ENCODE measurements around the gene CENPF.
"Not testable (repeated sequence)": the region's sequence is repeated elsewhere in the genome, so short reads cannot be mapped to it uniquely, and the experiment has no call there.

CENPF gene

DNA sequence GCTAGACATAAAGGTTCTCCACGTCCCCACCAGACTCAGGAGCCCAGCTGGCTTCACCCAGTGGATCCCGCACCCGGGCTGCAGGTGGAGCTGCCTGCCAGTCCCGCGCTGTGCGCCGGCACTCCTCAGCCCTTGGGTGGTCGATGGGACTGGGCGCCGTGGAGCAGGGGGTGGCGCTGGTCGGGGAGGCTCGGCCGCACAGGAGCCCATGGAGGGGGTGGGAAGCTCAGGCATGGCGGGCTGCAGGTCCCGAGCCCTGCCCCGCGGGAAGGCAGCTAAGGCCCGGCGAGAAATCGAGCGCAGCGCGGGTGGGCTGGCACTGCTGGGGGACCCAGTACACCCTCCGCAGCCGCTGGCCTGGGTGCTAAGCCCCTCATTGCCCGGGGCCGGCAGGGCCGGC lies 70.0 kb downstream of the CENPF start:
- H3K36me3 Mint-ChIP-seq (ENCODE audit: low read depth); H3K27me3 Mint-ChIP-seq; H3K4me3 Mint-ChIP-seq; H3K4me1 Mint-ChIP-seq (ENCODE audit: low read depth); H3K27ac Mint-ChIP-seq; H3K9me3 Mint-ChIP-seq; intact Hi-C loops (cut with micrococcal nuclease): not testable (repeated sequence)

DNA sequence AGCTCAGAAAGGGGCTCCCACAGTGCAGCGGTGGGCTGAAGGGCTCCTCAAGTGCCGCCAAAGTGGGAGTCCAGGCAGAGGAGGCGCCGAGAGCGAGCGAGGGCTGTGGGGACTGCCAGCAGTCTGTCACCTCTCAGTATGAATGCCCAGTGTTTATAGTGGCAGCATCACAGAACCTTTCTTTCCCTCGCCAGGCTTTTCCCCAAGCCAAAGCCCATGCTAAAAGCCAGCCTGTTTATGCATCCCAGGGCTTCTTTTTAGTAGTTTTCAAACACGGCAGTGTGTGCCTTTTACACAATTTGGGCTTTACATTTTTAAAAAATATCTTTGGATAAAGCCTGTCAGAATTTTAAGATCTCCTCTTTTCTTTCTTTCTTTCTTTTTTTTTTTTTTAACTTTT lies 70.6 kb downstream of the CENPF start:
- H3K9me3 Mint-ChIP-seq, result no peaks in the 10 kb centered on the region
- peaks cover 6% of the 10 kb centered on the region for H3K36me3 Mint-ChIP-seq (ENCODE audit: low read depth)
- no peak overlapping the region for H3K4me3 Mint-ChIP-seq
- H3K27me3 Mint-ChIP-seq, result peaks cover 1% of the 10 kb centered on the region
- no peak overlapping the region for H3K27ac Mint-ChIP-seq
- intact Hi-C loops (cut with micrococcal nuclease), result no loop called here
- no peaks in the 10 kb centered on the region for H3K4me1 Mint-ChIP-seq (ENCODE audit: low read depth)

DNA sequence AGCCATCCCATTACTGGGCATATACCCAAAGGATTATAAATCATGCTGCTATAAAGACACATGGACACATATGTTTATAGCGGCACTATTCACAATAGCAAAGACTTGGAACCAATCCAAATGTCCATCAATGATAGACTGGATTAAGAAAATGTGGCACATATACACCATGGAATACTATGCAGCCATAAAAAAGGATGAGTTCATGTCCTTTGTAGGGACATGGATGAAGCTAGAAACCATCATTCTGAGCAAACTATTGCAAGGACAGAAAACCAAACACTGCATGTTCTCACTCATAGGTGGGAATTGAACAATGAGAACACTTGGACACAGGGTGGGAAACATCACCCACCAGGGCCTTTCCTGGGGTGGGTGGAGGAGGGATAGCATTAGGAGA lies 72.5 kb downstream of the CENPF start:
- H3K36me3 Mint-ChIP-seq (ENCODE audit: low read depth); H3K4me3 Mint-ChIP-seq; H3K4me1 Mint-ChIP-seq (ENCODE audit: low read depth); H3K9me3 Mint-ChIP-seq; H3K27me3 Mint-ChIP-seq; H3K27ac Mint-ChIP-seq; intact Hi-C loops (cut with micrococcal nuclease): not testable (repeated sequence)

DNA sequence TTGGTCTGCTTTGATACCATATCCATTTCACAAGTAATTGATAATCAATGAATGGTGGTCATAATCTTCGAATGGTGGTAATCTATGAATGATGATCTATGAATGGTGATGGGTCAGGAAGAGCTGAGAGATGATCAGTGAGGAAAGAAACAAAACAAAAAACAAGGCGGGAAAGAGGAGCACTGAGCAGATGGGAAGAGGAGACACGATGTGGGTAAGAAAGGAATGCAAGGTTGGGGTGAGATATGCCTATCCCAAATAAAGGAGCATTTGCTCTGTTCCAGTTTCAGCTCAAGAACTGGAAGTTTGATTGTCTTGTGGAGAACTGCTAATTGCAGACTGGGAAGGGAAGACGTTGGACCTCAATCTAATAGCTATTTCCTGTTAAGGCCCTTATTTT lies 73.8 kb downstream of the CENPF start:
- peaks cover 6% of the 10 kb centered on the region for H3K36me3 Mint-ChIP-seq (ENCODE audit: low read depth)
- no peaks in the 10 kb centered on the region for H3K4me1 Mint-ChIP-seq (ENCODE audit: low read depth)
- intact Hi-C loops (cut with micrococcal nuclease), result no loop called here
- no peak overlapping the region for H3K4me3 Mint-ChIP-seq
- peaks cover 9% of the 10 kb centered on the region for H3K9me3 Mint-ChIP-seq
- no peak overlapping the region for H3K27ac Mint-ChIP-seq
- peaks cover 1% of the 10 kb centered on the region for H3K27me3 Mint-ChIP-seq

DNA sequence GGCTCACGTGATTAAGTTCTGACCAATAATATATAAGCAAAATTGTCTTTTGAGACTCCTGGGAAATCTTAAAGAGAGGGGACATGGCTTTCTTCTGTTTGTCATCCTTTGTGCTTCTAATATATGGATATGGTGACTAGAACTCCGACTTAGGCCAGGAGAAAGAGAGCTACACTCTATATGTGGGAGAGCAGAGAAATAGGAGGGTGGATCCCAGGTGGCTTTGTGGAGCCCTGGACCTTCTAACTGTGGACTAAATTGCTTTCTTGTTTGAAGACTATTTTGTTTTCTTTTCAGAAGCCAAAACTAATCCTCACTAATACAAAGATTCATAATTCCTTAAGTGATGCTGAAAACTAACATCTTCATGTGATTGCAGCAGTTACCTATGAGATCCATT lies 75.0 kb downstream of the CENPF start:
- Mint-ChIP-seq H3K27me3 (peaks cover under 1% of the 10 kb centered on the region), H3K9me3 (peaks cover 9% of the 10 kb centered on the region), H3K36me3 (ENCODE audit: low read depth) (no peaks in the 10 kb centered on the region), H3K4me3 (no peak overlapping the region), H3K27ac (no peak overlapping the region), H3K4me1 (ENCODE audit: low read depth) (no peaks in the 10 kb centered on the region)
- intact Hi-C loops (cut with micrococcal nuclease), result no loop called here

DNA sequence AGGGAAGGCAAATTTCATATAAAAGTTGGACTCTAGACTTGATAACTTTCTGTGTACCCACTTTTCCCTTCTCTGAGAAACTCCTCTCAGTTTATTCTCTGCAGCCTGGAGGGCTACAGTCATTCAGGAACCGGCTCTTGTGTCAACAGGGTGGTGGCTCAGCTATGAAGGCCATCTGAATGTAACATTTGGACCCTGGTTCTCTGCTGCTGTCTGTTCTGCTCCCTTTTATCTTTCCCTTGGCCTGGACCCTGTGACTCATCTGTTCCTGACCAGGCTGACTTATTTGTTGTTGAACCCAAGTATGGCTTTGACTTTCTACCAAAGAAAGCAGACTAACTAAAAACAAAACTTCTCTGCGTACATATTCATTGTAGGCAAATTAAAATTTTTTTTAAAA lies 75.4 kb downstream of the CENPF start:
- intact Hi-C loops (cut with micrococcal nuclease), result no loop called here
- Mint-ChIP-seq H3K36me3 (ENCODE audit: low read depth) (no peaks in the 10 kb centered on the region), H3K27me3 (no peaks in the 10 kb centered on the region), H3K4me1 (ENCODE audit: low read depth) (no peaks in the 10 kb centered on the region), H3K27ac (no peak overlapping the region), H3K9me3 (peaks cover 9% of the 10 kb centered on the region), H3K4me3 (no peak overlapping the region)

DNA sequence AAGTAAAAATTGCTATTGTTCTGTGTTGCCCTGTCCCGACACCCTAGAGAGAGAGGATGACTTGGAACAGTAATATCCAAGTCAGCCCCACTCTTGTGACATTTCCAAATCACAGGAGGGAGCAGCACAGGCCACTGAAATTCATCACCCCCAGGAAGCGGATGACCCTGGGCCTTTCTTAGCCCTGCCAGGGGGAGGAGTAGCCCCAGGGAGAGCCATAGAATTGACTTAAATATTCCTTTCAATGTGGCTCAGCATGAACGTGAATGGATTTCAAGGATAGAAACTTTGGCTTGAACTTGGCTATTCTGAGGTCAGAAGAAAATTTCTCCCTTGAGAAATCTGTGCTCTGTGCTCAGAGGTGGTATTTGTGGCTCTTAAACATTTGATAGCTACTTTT lies 80.6 kb downstream of the CENPF start:
- H3K36me3 Mint-ChIP-seq (ENCODE audit: low read depth), result no peaks in the 10 kb centered on the region
- peaks cover 9% of the 10 kb centered on the region for H3K9me3 Mint-ChIP-seq
- intact Hi-C loops (cut with micrococcal nuclease), result no loop called here
- no peak overlapping the region for H3K4me3 Mint-ChIP-seq
- H3K27ac Mint-ChIP-seq, result no peak overlapping the region
- H3K4me1 Mint-ChIP-seq (ENCODE audit: low read depth), result no peaks in the 10 kb centered on the region
- H3K27me3 Mint-ChIP-seq, result no peaks in the 10 kb centered on the region

DNA sequence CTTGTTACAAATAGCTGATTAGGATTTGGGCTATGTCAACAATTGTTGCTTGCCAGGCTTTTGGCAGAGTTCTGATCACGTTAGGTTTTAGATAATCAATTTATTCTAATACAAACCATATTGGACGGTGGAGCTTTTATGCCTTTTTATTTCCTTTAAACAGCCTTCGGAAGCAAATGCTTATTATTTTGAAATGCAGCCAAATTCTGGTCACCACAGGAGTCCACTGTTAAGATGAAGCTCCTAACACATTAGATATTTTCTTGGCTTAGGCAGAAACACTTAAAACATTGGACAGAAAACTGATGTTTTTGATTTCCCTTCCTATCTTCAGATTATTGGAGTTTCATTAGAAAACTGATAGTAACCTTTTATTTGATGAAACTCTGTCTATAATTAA lies 82.9 kb downstream of the CENPF start:
- H3K27me3 Mint-ChIP-seq, result no peaks in the 10 kb centered on the region
- no peak overlapping the region for H3K4me3 Mint-ChIP-seq
- intact Hi-C loops (cut with micrococcal nuclease), result no loop called here
- no peaks in the 10 kb centered on the region for H3K9me3 Mint-ChIP-seq
- H3K27ac Mint-ChIP-seq, result no peak overlapping the region
- no peaks in the 10 kb centered on the region for H3K4me1 Mint-ChIP-seq (ENCODE audit: low read depth)
- H3K36me3 Mint-ChIP-seq (ENCODE audit: low read depth), result no peaks in the 10 kb centered on the region

DNA sequence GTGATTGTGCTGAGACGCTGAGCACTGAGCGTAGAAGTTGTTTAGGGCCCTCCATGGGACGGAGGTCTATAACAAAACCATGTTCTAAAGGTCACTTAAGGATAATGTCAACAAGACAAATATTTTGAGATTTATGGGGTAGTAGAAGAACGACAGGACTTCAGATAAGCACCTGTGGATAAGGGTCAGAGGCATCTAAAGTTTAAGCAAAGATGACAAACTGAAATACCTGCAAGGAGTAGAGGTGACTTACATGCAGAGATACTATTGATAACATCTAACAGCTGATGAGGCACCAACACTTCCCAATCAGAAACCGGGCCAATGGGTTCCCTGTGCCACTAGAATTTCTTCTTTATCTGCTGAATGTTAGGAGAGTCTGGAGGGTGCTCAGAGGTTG lies 83.5 kb downstream of the CENPF start:
- intact Hi-C loops (cut with micrococcal nuclease), result no loop called here
- no peak overlapping the region for H3K4me3 Mint-ChIP-seq

DNA sequence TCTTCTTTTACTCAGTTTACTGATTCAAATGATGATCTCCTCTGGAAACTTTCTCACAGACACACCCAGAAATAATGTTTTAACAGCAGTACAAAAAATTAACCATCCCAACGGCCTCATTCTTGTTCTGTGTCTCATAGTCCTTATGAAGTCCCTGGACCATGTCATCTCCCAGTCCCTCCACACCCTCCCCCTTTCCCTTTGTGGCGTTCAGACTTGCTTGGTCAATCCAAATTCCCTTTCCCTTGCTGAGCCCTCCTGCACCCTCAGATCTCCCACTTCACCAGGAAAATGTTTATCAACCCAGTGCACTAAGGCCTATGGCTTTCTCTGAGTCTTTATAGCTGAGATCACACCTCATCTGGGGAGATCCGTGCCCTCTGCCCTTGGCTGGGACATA lies 85.9 kb downstream of the CENPF start:
- Mint-ChIP-seq H3K36me3 (ENCODE audit: low read depth) (no peaks in the 10 kb centered on the region), H3K9me3 (no peaks in the 10 kb centered on the region), H3K4me1 (ENCODE audit: low read depth) (no peaks in the 10 kb centered on the region), H3K27me3 (no peaks in the 10 kb centered on the region), H3K27ac (no peak overlapping the region), H3K4me3 (no peak overlapping the region)
- intact Hi-C loops (cut with micrococcal nuclease), result no loop called here

More for the DNA sequence above, 83.5 kb downstream of the CENPF start:
- no peaks in the 10 kb centered on the region for H3K27me3 Mint-ChIP-seq
- no peaks in the 10 kb centered on the region for H3K9me3 Mint-ChIP-seq
- no peak overlapping the region for H3K27ac Mint-ChIP-seq
- no peaks in the 10 kb centered on the region for H3K4me1 Mint-ChIP-seq (ENCODE audit: low read depth)
- H3K36me3 Mint-ChIP-seq (ENCODE audit: low read depth), result no peaks in the 10 kb centered on the region

DNA sequence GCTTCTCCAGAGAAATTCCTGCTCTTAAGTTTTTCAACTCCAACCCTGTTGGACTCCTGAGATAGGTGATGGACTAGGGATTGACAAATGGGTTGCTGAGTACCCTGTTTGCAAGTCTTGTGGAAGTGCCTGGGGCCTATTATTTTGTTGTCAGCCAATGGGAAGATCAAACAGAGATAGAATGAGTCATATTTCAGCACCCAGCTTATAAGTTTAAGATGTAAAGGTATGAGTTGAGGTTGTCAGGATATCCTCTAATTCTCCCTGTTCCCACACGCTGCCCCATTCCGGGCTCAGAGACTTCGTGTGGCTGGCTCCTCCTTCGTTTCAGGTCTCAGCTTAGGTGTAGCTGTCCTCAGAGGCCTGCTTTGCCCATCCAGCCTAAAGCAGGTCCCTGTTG lies 91.8 kb downstream of the CENPF start:
- H3K9me3 Mint-ChIP-seq, result no peaks in the 10 kb centered on the region
- H3K4me3 Mint-ChIP-seq, result no peak overlapping the region
- no peaks in the 10 kb centered on the region for H3K4me1 Mint-ChIP-seq (ENCODE audit: low read depth)
- no peaks in the 10 kb centered on the region for H3K27me3 Mint-ChIP-seq
- no peak overlapping the region for H3K27ac Mint-ChIP-seq
- H3K36me3 Mint-ChIP-seq (ENCODE audit: low read depth), result no peaks in the 10 kb centered on the region
- intact Hi-C loops (cut with micrococcal nuclease), result no loop called here

DNA sequence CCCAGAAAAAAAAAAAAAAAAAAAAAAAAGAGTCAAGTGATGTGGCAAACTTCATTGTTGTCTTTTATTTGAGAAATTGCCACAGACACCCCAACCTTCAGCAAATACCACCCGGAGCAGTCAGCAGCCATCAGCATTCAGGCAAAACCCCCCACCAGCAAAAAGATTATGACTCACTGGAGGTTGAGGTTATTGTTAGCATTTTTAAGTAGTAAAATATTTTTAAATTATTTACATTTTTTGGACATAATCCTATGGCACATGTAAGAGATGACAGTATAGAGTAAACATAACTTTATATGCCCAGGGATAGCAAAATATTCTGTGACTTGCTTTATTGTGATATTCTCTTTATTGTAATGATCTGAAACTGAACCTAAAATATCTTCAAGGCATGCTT lies 95.6 kb downstream of the CENPF start:
- Mint-ChIP-seq H3K27ac (no peak overlapping the region), H3K4me3 (no peak overlapping the region), H3K4me1 (ENCODE audit: low read depth) (no peaks in the 10 kb centered on the region), H3K27me3 (no peaks in the 10 kb centered on the region), H3K9me3 (no peaks in the 10 kb centered on the region), H3K36me3 (ENCODE audit: low read depth) (no peaks in the 10 kb centered on the region)
- intact Hi-C loops (cut with micrococcal nuclease), result no loop called here

DNA sequence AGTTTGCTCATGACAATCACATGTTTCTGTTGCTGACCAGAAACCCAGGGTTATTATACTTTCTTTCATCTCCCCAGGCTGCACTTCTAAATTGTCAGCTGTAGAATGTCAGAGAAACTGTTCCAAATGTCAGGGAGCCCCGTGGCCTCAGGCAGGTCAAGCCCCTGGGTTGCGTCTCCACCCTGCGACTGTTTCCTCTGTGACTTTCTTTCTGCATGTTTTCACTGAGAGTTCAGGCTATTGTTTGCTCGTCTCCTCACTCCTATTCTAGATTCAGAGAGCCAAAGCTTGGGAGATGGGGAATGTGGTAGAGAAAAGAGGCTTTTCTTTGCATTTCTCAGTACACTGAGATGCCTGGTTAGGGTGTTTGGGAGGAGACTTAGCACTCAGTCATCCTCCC lies 97.4 kb downstream of the CENPF start:
- intact Hi-C loops (cut with micrococcal nuclease), result no loop called here
- no peaks in the 10 kb centered on the region for H3K4me1 Mint-ChIP-seq (ENCODE audit: low read depth)
- H3K36me3 Mint-ChIP-seq (ENCODE audit: low read depth), result no peaks in the 10 kb centered on the region
- no peaks in the 10 kb centered on the region for H3K27me3 Mint-ChIP-seq
- H3K4me3 Mint-ChIP-seq, result no peak overlapping the region
- peaks cover 4% of the 10 kb centered on the region for H3K9me3 Mint-ChIP-seq
- H3K27ac Mint-ChIP-seq, result no peak overlapping the region

DNA sequence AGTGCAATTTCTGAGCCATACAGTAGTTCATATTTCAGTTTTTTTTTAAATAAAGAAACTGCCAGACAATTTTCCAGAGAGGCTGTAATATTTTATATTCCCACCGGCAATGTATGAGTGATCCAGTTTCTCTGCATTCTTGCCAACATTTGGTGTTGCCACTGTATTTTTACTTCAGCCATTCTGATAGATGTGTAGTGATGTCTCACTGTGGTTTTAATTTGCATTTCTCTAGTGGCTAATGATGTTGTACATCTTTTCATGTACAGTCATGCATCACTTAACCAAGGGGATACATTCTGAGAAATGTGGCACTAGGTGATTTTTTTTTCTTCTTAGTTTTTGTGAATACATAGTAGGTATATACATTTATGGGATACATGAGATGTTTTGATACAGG lies 99.6 kb downstream of the CENPF start:
- Mint-ChIP-seq H3K9me3 (peaks cover 25% of the 10 kb centered on the region), H3K36me3 (ENCODE audit: low read depth) (no peaks in the 10 kb centered on the region), H3K4me1 (ENCODE audit: low read depth) (no peaks in the 10 kb centered on the region), H3K27me3 (no peaks in the 10 kb centered on the region), H3K27ac (no peak overlapping the region), H3K4me3 (no peak overlapping the region)
- intact Hi-C loops (cut with micrococcal nuclease), result no loop called here

DNA sequence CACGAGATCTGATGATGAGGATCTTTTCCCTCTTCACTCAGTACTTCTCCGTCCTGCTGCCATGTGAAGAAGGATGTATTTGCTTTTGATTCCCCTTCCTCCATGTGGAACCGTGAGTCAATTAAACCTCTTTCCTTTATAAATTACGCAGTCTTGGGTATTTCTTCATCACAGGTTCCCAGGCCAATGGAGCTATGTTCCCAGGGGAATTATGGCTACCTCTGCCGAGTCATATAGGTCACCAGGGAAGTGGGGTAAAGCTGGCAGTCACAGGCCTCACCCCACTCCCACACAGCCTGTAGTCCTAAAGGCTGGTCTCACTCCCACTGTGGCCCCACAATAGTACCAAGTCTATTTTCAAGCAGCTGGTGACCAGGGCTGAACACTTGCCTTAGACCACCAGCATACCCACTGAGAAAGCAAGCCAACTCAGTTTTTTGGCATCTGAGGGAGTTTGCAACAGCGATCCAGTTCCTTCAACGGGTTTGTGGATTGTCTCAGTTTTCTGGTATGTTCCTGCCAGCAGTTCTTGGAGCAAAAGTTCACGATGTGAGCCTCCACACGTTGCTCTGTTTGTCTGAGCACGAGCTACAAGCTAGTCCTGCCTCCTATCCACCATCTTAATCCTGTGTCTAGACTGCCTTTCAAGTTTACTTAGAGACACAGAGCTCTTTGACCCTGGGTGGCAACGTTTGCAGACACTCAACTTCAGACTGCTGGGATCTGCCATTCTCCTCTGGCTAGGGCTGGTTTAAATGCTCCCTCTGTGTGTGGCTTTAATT lies 104.5 kb downstream of the CENPF start:
- intact Hi-C loops (cut with micrococcal nuclease), result no loop called here
- H3K27me3 Mint-ChIP-seq, result no peaks in the 10 kb centered on the region
- no peaks in the 10 kb centered on the region for H3K4me1 Mint-ChIP-seq (ENCODE audit: low read depth)
- H3K9me3 Mint-ChIP-seq, result peaks cover 29% of the 10 kb centered on the region
- H3K4me3 Mint-ChIP-seq, result no peak overlapping the region
- H3K36me3 Mint-ChIP-seq (ENCODE audit: low read depth), result no peaks in the 10 kb centered on the region
- no peak overlapping the region for H3K27ac Mint-ChIP-seq

All from dendritic cell treated with granulocyte-macrophage colony-stimulating factor and Interleukin-4, amounts not matched to agents 40 ng/mL and 50 ng/mL, for 4 days (primary cell).